HEK293 (cell line): Measurements from ENCODE around the gene SH3BGRL3.
"Not testable (repeated sequence)": the region's sequence is repeated elsewhere in the genome, so short reads cannot be mapped to it uniquely, and the experiment has no call there.

Experiments
- CTCF ChIA-PET: fragments of 350-600 bp; formaldehyde crosslinking; extraction: SDS; loops from one replicate; lab custom pipeline; 2021; ENCODE audit warnings: antibody characterized with exemption; lab: Yijun Ruan, JAX
- POLR2A ChIA-PET: fragments of 300-600 bp; formaldehyde crosslinking; extraction: SDS; loops from one replicate; lab custom pipeline; 2020; ENCODE audit warnings: antibody characterized with exemption, inconsistent platforms; lab: Yijun Ruan, JAX
- H3K27ac ChIP-seq: fragments of 200-500 bp; sonication (Bioruptor generic); 2 replicates; pipeline ENCODE4 v1.5.1; 2014; ENCODE audit warnings: low read depth, low read length, control low read depth, inconsistent platforms; ENCODE audit errors: extremely low read depth
- H3K36me3 ChIP-seq, 2 experiments: fragments of 200-500 bp in 1 of 2; sonication (Bioruptor generic) in 1 of 2; 1 replicate in 1 of 2; 2 replicates in 1 of 2; pipeline ENCODE4 v1.5.1; 2014 to 2017; ENCODE audit warnings: inconsistent platforms in 2 of 2, low read length in 2 of 2; ENCODE audit not compliant: control insufficient read depth in 2 of 2, insufficient read depth in 1 of 2
- H3K4me1 ChIP-seq: fragments of 200-500 bp; sonication (Bioruptor generic); 2 replicates; pipeline ENCODE4 v1.5.1; 2014; ENCODE audit warnings: mild to moderate bottlenecking, low read length, inconsistent platforms; ENCODE audit not compliant: control insufficient read depth, insufficient read depth
- H3K4me3 ChIP-seq: 2 replicates; pipeline ENCODE4 v1.5.1; 2011; ENCODE audit warnings: low read depth, mild to moderate bottlenecking, control low read depth, low read length, moderate library complexity
- H3K9me3 ChIP-seq: fragments of 200-500 bp; sonication (Bioruptor generic); 2 replicates; pipeline ENCODE4 v1.5.1; 2014; ENCODE audit warnings: low read depth, low read length, inconsistent platforms; ENCODE audit not compliant: control insufficient read depth, insufficient read depth
- BCL11A ChIP-seq: fragments of 450-650 bp; formaldehyde crosslinking; IDR thresholded peaks from 2 replicates; pipeline ENCODE4 v1.5.1; 2016; ENCODE audit warnings: low read depth, missing biosample characterization, missing genetic modification characterization
- KLF16 ChIP-seq: fragments of 450-650 bp; formaldehyde crosslinking; IDR thresholded peaks from 2 replicates; pipeline ENCODE4 v1.5.1; 2017; ENCODE audit warnings: missing biosample characterization, missing genetic modification characterization
- KLF9 ChIP-seq: fragments of 450-650 bp; formaldehyde crosslinking; IDR thresholded peaks from 2 replicates; pipeline ENCODE4 v1.5.1; 2016; ENCODE audit warnings: missing biosample characterization, missing genetic modification characterization, low read depth
- SP3 ChIP-seq: fragments of 450-650 bp; formaldehyde crosslinking; IDR thresholded peaks from 2 replicates; pipeline ENCODE4 v1.5.1; 2016; ENCODE audit warnings: missing biosample characterization, missing genetic modification characterization
- TCF7L2 ChIP-seq: IDR thresholded peaks from 2 replicates; pipeline ENCODE4 v1.6.1; 2011; ENCODE audit warnings: low read depth, mild to moderate bottlenecking, inconsistent platforms, low read length, moderate library complexity, borderline replicate concordance
- TRIM28 ChIP-seq: IDR thresholded peaks from 2 replicates; pipeline ENCODE4 v1.6.1; 2011; ENCODE audit warnings: low read length, control low read depth, borderline replicate concordance
- YY2 ChIP-seq: fragments of 450-650 bp; formaldehyde crosslinking; IDR thresholded peaks from 2 replicates; pipeline ENCODE4 v1.5.1; 2016; ENCODE audit warnings: missing biosample characterization, missing genetic modification characterization
- ZBTB20 ChIP-seq: fragments of 450-650 bp; formaldehyde crosslinking; IDR thresholded peaks from 2 replicates; pipeline ENCODE4 v1.5.1; 2016; ENCODE audit warnings: missing biosample characterization, missing genetic modification characterization
- ZNF146 ChIP-seq: fragments of 450-650 bp; formaldehyde crosslinking; IDR thresholded peaks from 2 replicates; pipeline ENCODE4 v1.5.1; 2016; ENCODE audit warnings: missing biosample characterization, missing genetic modification characterization
- ZNF174 ChIP-seq: fragments of 450-650 bp; formaldehyde crosslinking; IDR thresholded peaks from 2 replicates; pipeline ENCODE4 v1.5.0; 2017; ENCODE audit warnings: missing biosample characterization, mild to moderate bottlenecking, missing genetic modification characterization
- ZNF23 ChIP-seq: fragments of 450-650 bp; formaldehyde crosslinking; IDR thresholded peaks from 2 replicates; pipeline ENCODE4 v1.5.1; 2016; ENCODE audit warnings: missing biosample characterization, missing genetic modification characterization, borderline replicate concordance
- ZNF266 ChIP-seq: fragments of 450-650 bp; formaldehyde crosslinking; IDR thresholded peaks from 2 replicates; pipeline ENCODE4 v1.5.1; 2016; ENCODE audit warnings: missing biosample characterization, missing genetic modification characterization, low read depth
- ZNF529 ChIP-seq: fragments of 450-650 bp; formaldehyde crosslinking; IDR thresholded peaks from 2 replicates; pipeline ENCODE4 v1.5.1; 2017; ENCODE audit warnings: missing genetic modification characterization, missing biosample characterization; ENCODE audit not compliant: insufficient replicate concordance
- ZNF654 ChIP-seq: fragments of 450-650 bp; formaldehyde crosslinking; IDR thresholded peaks from 2 replicates; pipeline ENCODE4 v1.5.1; 2016; ENCODE audit warnings: low read depth, missing biosample characterization, missing genetic modification characterization
- ZNF701 ChIP-seq: fragments of 450-650 bp; formaldehyde crosslinking; IDR thresholded peaks from 2 replicates; pipeline ENCODE4 v1.5.1; 2016; ENCODE audit warnings: missing biosample characterization, missing genetic modification characterization
- ZNF785 ChIP-seq: fragments of 450-650 bp; formaldehyde crosslinking; IDR thresholded peaks from 2 replicates; pipeline ENCODE4 v1.5.1; 2016; ENCODE audit warnings: missing biosample characterization, missing genetic modification characterization
- ZNF837 ChIP-seq: fragments of 450-650 bp; formaldehyde crosslinking; IDR thresholded peaks from 2 replicates; pipeline ENCODE4 v1.5.1; 2016; ENCODE audit warnings: missing biosample characterization, missing genetic modification characterization
- ZSCAN16 ChIP-seq: fragments of 450-650 bp; formaldehyde crosslinking; IDR thresholded peaks from 2 replicates; pipeline ENCODE4 v1.5.1; 2016; ENCODE audit warnings: missing biosample characterization, missing genetic modification characterization
- TF ChIP-seq, protein P1 (sequence below): fragments of 450-650 bp; formaldehyde crosslinking; IDR thresholded peaks from 2 replicates; pipeline ENCODE4 v1.5.1; 2016; ENCODE audit warnings: missing biosample characterization, missing genetic modification characterization
- TF ChIP-seq, protein P2 (sequence below): fragments of 450-650 bp; formaldehyde crosslinking; IDR thresholded peaks from 2 replicates; pipeline ENCODE4 v1.5.1; 2016; ENCODE audit warnings: missing biosample characterization, missing genetic modification characterization
- TF ChIP-seq, protein P3 (sequence below): fragments of 450-650 bp; formaldehyde crosslinking; IDR thresholded peaks from 2 replicates; pipeline ENCODE4 v1.5.1; 2016; ENCODE audit warnings: missing biosample characterization, missing genetic modification characterization, low read depth
- TF ChIP-seq, protein P4 (sequence below): fragments of 450-650 bp; formaldehyde crosslinking; IDR thresholded peaks from 2 replicates; pipeline ENCODE4 v1.5.1; 2016; ENCODE audit warnings: missing biosample characterization, missing genetic modification characterization

SH3BGRL3 gene

DNA sequence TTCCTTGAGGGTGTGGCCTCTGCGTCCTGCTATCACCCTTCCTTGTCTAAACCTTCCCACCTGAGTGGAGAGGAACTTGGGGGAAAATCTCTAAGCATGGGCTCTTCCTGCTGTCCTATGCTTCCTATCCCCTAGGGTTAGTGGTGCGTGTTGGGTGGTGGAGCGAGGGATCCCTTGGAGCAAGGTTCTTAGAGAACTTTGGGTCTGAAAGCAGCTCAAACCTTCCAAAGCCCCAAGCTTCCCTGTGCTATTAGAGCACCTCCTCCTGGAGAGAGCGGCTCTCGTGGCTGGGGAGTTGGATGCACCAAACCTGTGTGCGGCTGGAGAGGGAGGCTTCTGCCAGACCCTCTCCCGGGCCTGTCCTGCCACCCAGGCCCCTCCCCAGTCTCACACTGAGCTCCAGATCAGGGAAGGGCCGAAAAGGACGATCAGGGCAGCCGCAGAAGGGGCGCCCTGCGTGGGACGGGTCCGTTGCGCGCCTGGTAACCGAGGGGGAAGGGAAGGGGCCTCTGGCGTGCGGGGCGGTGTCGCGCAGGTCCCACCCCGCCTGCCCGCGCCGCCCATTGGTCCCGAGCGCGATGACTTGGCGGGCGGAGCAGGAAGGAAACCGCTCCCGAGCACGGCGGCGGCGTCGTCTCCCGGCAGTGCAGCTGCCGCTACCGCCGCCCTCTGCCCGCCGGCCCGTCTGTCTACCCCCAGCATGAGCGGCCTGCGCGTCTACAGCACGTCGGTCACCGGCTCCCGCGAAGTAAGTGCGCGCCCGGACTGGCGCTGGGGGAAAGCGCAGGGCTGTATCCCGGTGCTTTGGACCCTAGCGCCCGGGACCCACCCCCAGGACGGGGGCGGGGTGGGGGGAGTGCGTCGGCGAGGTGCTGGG is at the start of gene SH3BGRL3 (continued):
- TF ChIP-seq KLF16 (tag by site-specific recombination) = peak; percentile 85
- TF ChIP-seq ZNF529 (tag by site-specific recombination) = no peak
- no peak for TF ChIP-seq ZNF654
- no peak for TF ChIP-seq YY2
- TF ChIP-seq ZNF701 (tag by site-specific recombination) = no peak
- TF ChIP-seq, protein P1, sequence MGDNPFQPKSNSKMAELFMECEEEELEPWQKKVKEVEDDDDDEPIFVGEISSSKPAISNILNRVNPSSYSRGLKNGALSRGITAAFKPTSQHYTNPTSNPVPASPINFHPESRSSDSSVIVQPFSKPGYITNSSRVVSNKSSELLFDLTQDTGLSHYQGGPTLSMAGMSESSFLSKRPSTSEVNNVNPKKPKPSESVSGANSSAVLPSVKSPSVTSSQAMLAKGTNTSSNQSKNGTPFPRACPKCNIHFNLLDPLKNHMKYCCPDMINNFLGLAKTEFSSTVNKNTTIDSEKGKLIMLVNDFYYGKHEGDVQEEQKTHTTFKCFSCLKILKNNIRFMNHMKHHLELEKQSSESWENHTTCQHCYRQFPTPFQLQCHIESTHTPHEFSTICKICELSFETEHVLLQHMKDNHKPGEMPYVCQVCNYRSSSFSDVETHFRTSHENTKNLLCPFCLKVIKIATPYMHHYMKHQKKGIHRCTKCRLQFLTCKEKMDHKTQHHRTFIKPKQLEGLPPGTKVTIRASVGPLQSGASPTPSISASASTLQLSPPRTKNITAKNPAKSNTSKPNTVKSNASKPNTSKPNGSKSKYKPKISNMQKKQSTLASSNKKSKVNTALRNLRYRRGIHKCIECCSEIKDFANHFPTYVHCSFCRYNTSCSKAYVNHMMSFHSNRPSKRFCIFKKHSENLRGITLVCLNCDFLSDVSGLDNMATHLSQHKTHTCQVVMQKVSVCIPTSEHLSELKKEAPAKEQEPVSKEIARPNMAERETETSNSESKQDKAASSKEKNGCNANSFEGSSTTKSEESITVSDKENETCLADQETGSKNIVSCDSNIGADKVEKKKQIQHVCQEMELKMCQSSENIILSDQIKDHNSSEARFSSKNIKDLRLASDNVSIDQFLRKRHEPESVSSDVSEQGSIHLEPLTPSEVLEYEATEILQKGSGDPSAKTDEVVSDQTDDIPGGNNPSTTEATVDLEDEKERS = no peak
- TF ChIP-seq BCL11A = no peak
- TF ChIP-seq ZBTB20 (tag by site-specific recombination) = peak; percentile 78
- no peak for TF ChIP-seq TCF7L2
- peak; percentile 86 for TF ChIP-seq KLF9
- no peak for TF ChIP-seq ZNF266 (tag by site-specific recombination)
- TF ChIP-seq, all 188 proteins: peak for 58

DNA sequence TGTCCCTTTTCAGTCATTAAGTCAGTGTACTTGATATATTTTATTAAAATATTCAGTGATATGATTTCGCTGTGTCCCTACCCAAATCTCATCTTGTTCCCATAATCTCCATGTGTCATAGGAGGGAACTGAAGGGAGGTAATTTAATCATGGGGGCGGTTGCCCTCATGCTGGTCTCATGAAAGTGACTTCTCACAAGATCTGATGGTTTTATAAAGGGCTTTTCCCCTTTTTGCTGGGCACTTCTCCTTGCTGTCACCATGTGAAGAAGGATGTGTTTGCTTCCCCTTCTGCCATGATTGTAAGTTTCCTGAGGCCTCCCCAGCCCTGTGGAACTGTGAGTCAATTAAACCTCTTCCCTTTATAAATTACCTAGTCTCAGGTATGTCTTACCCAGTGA is 49.2 kb upstream of the SH3BGRL3 start:
- H3K27ac ChIP-seq, H3K4me3 ChIP-seq, H3K36me3 ChIP-seq, H3K4me1 ChIP-seq, POLR2A ChIA-PET, H3K9me3 ChIP-seq: not testable (repeated sequence)
- CTCF ChIA-PET = interaction anchor here (1.0 kb wide), 1 partner anchor 61 kb away, joined by 3 read pairs; the partner anchor contains the start of gene ZNF593

DNA sequence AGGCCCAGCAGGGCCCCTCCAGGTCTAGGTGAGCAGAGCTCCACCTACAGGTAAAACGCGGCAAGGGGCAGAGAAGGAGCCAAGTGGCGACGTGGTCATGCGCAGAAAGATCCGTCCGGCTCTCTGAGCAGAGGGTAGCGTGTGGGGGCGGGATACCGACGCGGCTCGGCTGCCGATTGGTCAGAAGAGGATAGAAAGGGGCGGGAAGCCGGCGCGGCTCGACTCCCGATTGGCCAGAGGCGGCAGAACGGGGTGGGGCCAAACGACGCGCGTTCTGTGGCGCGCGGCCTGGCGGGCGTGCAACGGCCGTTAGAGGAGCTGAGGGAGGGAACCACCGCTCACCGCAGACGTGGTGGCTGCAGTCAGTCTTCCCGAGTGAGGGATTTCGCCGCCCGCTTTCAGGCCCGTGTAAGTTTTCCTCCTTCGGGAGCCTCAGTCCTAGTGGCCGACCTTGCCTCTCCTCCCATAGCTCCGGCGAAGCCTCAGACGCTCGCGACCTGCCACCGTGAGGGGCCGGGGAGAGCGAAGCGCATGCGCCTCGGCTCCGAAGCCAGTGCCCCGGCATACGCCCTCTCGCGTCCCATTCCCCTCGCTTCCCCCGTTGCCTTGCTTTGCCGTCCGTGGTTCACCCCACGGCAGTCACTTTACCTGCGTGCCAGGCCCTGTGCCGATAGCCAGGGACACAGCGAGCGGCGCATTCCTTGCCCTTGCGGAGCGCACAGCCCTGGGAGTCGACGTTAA is 45.8 kb upstream of the SH3BGRL3 start, which contains the start of gene CEP85:
CEP85 (plus strand) TSS at position 298 of the 741 bp plus-strand sequence. CDS start 5,584 bp downstream, outside the sequence.
- no peaks in the 10 kb centered on the region for H3K9me3 ChIP-seq
- H3K36me3 ChIP-seq = no peaks in the 10 kb centered on the region
- CTCF ChIA-PET = interaction anchor here (0.5 to 2.4 kb wide), 41 partner anchors 12 to 1991 kb away, joined by 3 to 32 read pairs (median 5); partner anchors contain the start of genes C1orf232, CATSPER4, ZNF593 and ZNF593OS
- no peaks in the 10 kb centered on the region for H3K4me1 ChIP-seq
- H3K27ac ChIP-seq = peak within 1 kb of the TSS; percentile 61
- peak within 1 kb of the TSS; percentile 60 for H3K4me3 ChIP-seq
- POLR2A ChIA-PET = interaction anchor here (0.6 to 2.1 kb wide), 18 partner anchors 9 to 802 kb away, joined by 3 to 23 read pairs (median 4); partner anchors contain the start of genes CATSPER4, DHDDS, PDIK1L and ZNF593
- TF ChIP-seq ZSCAN16 (tag by site-specific recombination) (no peak), TRIM28 (peak; percentile 29; the same call in 1 of the 2 replicates), SP3 (tag by site-specific recombination) (peak; percentile 84), ZNF174 (tag by site-specific recombination) (no peak), ZNF785 (tag by site-specific recombination) (no peak), ZNF837 (tag by site-specific recombination) (no peak), ZNF146 (tag by site-specific recombination) (no peak), ZNF23 (no peak), YY2 (no peak)
- TF ChIP-seq, protein P2, sequence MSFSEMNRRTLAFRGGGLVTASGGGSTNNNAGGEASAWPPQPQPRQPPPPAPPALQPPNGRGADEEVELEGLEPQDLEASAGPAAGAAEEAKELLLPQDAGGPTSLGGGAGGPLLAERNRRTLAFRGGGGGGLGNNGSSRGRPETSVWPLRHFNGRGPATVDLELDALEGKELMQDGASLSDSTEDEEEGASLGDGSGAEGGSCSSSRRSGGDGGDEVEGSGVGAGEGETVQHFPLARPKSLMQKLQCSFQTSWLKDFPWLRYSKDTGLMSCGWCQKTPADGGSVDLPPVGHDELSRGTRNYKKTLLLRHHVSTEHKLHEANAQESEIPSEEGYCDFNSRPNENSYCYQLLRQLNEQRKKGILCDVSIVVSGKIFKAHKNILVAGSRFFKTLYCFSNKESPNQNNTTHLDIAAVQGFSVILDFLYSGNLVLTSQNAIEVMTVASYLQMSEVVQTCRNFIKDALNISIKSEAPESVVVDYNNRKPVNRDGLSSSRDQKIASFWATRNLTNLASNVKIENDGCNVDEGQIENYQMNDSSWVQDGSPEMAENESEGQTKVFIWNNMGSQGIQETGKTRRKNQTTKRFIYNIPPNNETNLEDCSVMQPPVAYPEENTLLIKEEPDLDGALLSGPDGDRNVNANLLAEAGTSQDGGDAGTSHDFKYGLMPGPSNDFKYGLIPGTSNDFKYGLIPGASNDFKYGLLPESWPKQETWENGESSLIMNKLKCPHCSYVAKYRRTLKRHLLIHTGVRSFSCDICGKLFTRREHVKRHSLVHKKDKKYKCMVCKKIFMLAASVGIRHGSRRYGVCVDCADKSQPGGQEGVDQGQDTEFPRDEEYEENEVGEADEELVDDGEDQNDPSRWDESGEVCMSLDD (tag by site-specific recombination) = no peak; the same call in 1 of the 2 replicates
- TF ChIP-seq, protein P3, sequence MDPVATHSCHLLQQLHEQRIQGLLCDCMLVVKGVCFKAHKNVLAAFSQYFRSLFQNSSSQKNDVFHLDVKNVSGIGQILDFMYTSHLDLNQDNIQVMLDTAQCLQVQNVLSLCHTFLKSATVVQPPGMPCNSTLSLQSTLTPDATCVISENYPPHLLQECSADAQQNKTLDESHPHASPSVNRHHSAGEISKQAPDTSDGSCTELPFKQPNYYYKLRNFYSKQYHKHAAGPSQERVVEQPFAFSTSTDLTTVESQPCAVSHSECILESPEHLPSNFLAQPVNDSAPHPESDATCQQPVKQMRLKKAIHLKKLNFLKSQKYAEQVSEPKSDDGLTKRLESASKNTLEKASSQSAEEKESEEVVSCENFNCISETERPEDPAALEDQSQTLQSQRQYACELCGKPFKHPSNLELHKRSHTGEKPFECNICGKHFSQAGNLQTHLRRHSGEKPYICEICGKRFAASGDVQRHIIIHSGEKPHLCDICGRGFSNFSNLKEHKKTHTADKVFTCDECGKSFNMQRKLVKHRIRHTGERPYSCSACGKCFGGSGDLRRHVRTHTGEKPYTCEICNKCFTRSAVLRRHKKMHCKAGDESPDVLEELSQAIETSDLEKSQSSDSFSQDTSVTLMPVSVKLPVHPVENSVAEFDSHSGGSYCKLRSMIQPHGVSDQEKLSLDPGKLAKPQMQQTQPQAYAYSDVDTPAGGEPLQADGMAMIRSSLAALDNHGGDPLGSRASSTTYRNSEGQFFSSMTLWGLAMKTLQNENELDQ (tag by site-specific recombination) = no peak
- TF ChIP-seq, protein P4, sequence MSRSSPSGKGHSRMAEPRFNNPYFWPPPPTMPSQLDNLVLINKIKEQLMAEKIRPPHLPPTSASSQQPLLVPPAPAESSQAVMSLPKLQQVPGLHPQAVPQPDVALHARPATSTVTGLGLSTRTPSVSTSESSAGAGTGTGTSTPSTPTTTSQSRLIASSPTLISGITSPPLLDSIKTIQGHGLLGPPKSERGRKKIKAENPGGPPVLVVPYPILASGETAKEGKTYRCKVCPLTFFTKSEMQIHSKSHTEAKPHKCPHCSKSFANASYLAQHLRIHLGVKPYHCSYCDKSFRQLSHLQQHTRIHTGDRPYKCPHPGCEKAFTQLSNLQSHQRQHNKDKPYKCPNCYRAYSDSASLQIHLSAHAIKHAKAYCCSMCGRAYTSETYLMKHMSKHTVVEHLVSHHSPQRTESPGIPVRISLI = no peak
